Liver (tissue), 9 donors: ENCODE measurements around the gene RAMAC. TPM values are rescaled to one million over a fixed set of nuclear protein-coding genes. Genes with fewer than 3 reads are reported as not detected.

Source experiments
- DNase-seq: peaks from one replicate; pipeline ENCODE4 v3.0.0-alpha.2; 2017; ENCODE audit warnings: low spot score
- H3K27ac ChIP-seq, 2 donors: one replicate each; pipeline ENCODE4 v1.7.0; 2013; ENCODE audit warnings: inconsistent platforms in 2 of 2, low read length in 2 of 2, control low read depth in 1 of 2, low read depth in 1 of 2, mild to moderate bottlenecking in 1 of 2
- H3K27me3 ChIP-seq, 4 donors: one replicate each; pipeline versions ENCODE4 v1.6.1 to v1.7.0; 2013; ENCODE audit warnings: low read length in 3 of 4, inconsistent platforms in 1 of 4, mild to moderate bottlenecking in 1 of 4, moderate library complexity in 1 of 4; ENCODE audit not compliant: control insufficient read depth in 4 of 4, insufficient read depth in 4 of 4
- H3K36me3 ChIP-seq, 4 donors: one replicate each; pipeline versions ENCODE4 v1.6.1 to v1.7.0; 2013; ENCODE audit warnings: low read length in 3 of 4, mild to moderate bottlenecking in 3 of 4, low read depth in 1 of 4, moderate library complexity in 1 of 4; ENCODE audit not compliant: control insufficient read depth in 4 of 4, insufficient read depth in 3 of 4
- H3K4me1 ChIP-seq, 4 donors: one replicate each; pipeline versions ENCODE4 v1.6.1 to v1.7.0; 2013; ENCODE audit warnings: low read length in 3 of 4, mild to moderate bottlenecking in 3 of 4, moderate library complexity in 1 of 4; ENCODE audit not compliant: control insufficient read depth in 4 of 4, insufficient read depth in 4 of 4
- H3K4me3 ChIP-seq, 3 donors: one replicate each; pipeline versions ENCODE4 v1.6.1 to v1.7.0; 2013; ENCODE audit warnings: low read length in 3 of 3, control low read depth in 1 of 3, low read depth in 1 of 3, mild to moderate bottlenecking in 1 of 3
- H3K9ac ChIP-seq, 2 donors: one replicate each; pipeline ENCODE4 v1.7.0; 2013; ENCODE audit warnings: low read length in 2 of 2, mild to moderate bottlenecking in 2 of 2, moderate library complexity in 2 of 2, control low read depth in 1 of 2, low read depth in 1 of 2
- H3K9me3 ChIP-seq, 4 donors: one replicate each; pipeline versions ENCODE4 v1.6.1 to v1.7.0; 2013; ENCODE audit warnings: low read length in 3 of 4; ENCODE audit not compliant: control insufficient read depth in 4 of 4
- GABPA ChIP-seq, 2 donors: IDR thresholded peaks in 1 of 2; conservative IDR thresholded peaks in 1 of 2; 2 replicates each; pipeline ENCODE4 v1.6.1; 2016; ENCODE audit warnings: antibody characterized with exemption in 2 of 2, mild to moderate bottlenecking in 1 of 2, moderate library complexity in 1 of 2
- HNF4A ChIP-seq, 2 donors: conservative IDR thresholded peaks; 2 replicates each; pipeline ENCODE4 v1.6.1; 2016; ENCODE audit warnings: antibody characterized with exemption in 2 of 2, mild to moderate bottlenecking in 2 of 2
- MAX ChIP-seq: IDR thresholded peaks from 2 replicates; pipeline ENCODE4 v1.6.1; 2016; ENCODE audit warnings: antibody characterized with exemption
- REST ChIP-seq: IDR thresholded peaks from 2 replicates; pipeline ENCODE4 v1.6.1; 2016; ENCODE audit warnings: antibody characterized with exemption, mild to moderate bottlenecking
- SP1 ChIP-seq: IDR thresholded peaks from 2 replicates; pipeline ENCODE4 v1.6.1; 2018; ENCODE audit warnings: antibody characterized with exemption, mild to moderate bottlenecking
- ZBTB33 ChIP-seq: IDR thresholded peaks from 2 replicates; pipeline ENCODE4 v1.6.1; 2016; ENCODE audit warnings: antibody characterized with exemption
- WGBS: extraction: QIAGEN DNeasy Blood & Tissue Kit; methylation state at CpG from one replicate; pipeline ENCODE4 v1.1.7; 2013; 5-methylcytosine and 5-hydroxymethylcytosine counted together
- polyA plus RNA-seq, 2 donors: library from polyadenylated mRNA; stranded (reverse) in 1 of 2; unstranded in 1 of 2; fragments of 200-250 nt in 1 of 2; fragments of >200 nt in 1 of 2; fragmentation: Nextera tagmentation in 1 of 2; extraction: Ambion mirVana in 1 of 2; gene quantifications; one replicate each; pipeline versions ENCODE4 v1.2.1 to v1.2.3, GENCODE V29; 2013 to 2015
- total RNA-seq, 2 donors: library from RNA; depleted of rRNA; stranded (reverse); fragments of >200 nt; gene quantifications; one replicate each; pipeline ENCODE4 v1.2.3, GENCODE V29; 2014
- donor health status: healthy.
- donor health status: healthy.
- donor health status: healthy.
- donor health status: healthy.
- donor health status: healthy.

RAMAC gene
- total and polyA plus RNA-seq, 4 donors: 10.0 to 26.1 (median 16.6) TPM

- no peaks in the 10 kb centered on the region for H3K27me3 ChIP-seq
- WGBS: 36% methylated on average over 6 of the region's 6 CpGs
- peak overlapping the region; percentile 58 to 89 (median 81) for H3K4me3 ChIP-seq
- H3K4me1 ChIP-seq: peaks cover 0 to 39% (median 20%) of the 10 kb centered on the region in 4 donors
- H3K36me3 ChIP-seq: no peaks in the 10 kb centered on the region
- DNase-seq: no peak
- peak overlapping the region; percentile 61 to 72 for H3K9ac ChIP-seq
- no peaks in the 10 kb centered on the region for H3K9me3 ChIP-seq
- no peak for TF ChIP-seq GABPA (IDR thresholded peaks at IDR 0.05 in 1 of 2, conservative IDR thresholded peaks at IDR 0.05 in 1 of 2)
- TF ChIP-seq HNF4A (conservative IDR thresholded peaks at IDR 0.05): peak in 1 of 2 donors; percentile 5
- peak overlapping the region; percentile 31 to 79 for H3K27ac ChIP-seq
Measured at GRCh38 chr15:82950746-82951370, 35.2 kb upstream of the RAMAC start.

- DNase-seq: no peak
- Histone ChIP-seq H3K4me1 (peaks cover 0 to 32% (median 20%) of the 10 kb centered on the region in 4 donors), H3K36me3 (no peaks in the 10 kb centered on the region), H3K27ac (peak overlapping the region; percentile 79 to 82), H3K9me3 (no peaks in the 10 kb centered on the region), H3K27me3 (no peaks in the 10 kb centered on the region), H3K9ac (peak overlapping the region; percentile 61 to 72), H3K4me3 (peak overlapping the region; percentile 58 to 89 (median 81))
- WGBS: 27% methylated on average over 13 of the region's 13 CpGs
- TF ChIP-seq SP1: no peak
- no peak for TF ChIP-seq ZBTB33
- no peak for TF ChIP-seq MAX
- TF ChIP-seq HNF4A (conservative IDR thresholded peaks at IDR 0.05): no peak
- no peak for TF ChIP-seq REST
Measured at GRCh38 chr15:82951472-82952157, 34.4 kb upstream of the RAMAC start.
